GM21367 (cell line): ENCODE data around the gene PLEKHM2.

Experiments
- ATAC-seq: cut with Tn5 transposase; IDR thresholded peaks from one replicate; pipeline ENCODE4 v1.9.1; 2021; ENCODE audit not compliant: unreplicated experiment

PLEKHM2 gene

GRCh38 chr1:15757016-15757543, 73.0 kb downstream of the PLEKHM2 start:
- ATAC-seq: no peak

GRCh38 chr1:15757575-15758342, 73.6 kb downstream of the PLEKHM2 start:
- no peak for ATAC-seq

- no peak for ATAC-seq
These were observed 74.3 kb downstream of the PLEKHM2 start, which contains the start of gene FBLIM1 for GRCh38 chr1:15758343-15758931. Gene FBLIM1, plus strand, starts transcription at chr1:15758795. Its CDS starts 6,189 bp downstream, at chr1:15764984.

DNA sequence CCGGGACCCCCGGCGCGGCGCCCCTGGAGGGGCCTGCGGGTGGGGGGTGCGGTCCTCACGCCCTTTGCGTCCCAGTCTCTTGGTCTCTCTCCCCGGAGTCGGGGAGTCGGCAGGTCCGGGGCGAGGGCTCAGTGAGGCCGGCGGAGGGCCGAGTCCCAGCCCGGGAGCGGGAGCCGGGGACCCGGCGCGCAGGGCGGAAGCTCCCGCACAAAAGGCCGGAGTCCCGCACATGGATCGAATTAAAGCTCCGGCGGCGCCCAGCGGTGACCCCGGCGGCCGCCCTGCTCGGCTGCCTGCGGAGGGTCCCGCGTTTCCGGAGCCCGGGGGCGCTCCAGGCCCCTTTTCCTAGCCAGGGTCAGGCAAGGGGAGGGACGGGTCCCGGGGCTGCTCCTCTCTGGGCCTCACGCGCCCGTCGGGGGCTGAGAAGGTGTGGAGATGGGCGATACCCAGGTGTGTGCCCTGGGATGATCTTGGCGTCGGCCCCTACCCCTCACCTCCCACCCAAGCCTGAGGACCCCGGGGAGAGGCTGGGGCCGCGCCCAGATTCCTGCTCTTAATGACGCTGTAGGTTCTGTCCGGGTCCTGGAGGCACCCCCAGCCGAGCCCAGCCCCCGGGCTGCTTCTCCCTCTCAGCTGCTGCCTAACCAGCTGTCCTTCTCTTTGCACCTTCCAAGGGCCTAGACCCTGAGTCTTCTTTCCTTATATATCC, 75.0 kb downstream of the PLEKHM2 start:
- ATAC-seq: no peak

- ATAC-seq: no peak
These were observed 76.5 kb downstream of the PLEKHM2 start for GRCh38 chr1:15760520-15761211.

- no peak for ATAC-seq
These were observed 77.4 kb downstream of the PLEKHM2 start for GRCh38 chr1:15761366-15762128.

DNA sequence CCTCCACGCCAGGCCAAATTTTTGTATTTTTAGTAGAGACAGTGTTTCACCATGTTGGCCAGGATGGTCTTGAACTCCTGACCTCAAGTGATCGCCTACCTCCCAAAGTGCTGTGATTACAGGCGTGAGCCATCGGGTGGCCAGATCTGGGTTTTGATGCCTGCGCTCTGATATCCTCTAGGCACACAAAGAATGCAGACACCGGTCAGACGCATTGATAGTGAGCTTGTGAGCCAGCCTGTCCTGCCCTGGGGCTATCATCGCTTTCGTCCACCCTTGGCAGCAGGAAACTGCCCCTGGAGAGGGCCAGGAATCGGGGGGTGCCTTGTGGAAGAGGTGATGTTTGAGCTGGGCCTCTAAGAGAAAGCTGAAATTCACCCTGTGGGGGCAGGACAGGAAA, 78.4 kb downstream of the PLEKHM2 start:
- ATAC-seq: no peak

- no peak for ATAC-seq
These were observed 80.2 kb downstream of the PLEKHM2 start for GRCh38 chr1:15764269-15764764.

DNA sequence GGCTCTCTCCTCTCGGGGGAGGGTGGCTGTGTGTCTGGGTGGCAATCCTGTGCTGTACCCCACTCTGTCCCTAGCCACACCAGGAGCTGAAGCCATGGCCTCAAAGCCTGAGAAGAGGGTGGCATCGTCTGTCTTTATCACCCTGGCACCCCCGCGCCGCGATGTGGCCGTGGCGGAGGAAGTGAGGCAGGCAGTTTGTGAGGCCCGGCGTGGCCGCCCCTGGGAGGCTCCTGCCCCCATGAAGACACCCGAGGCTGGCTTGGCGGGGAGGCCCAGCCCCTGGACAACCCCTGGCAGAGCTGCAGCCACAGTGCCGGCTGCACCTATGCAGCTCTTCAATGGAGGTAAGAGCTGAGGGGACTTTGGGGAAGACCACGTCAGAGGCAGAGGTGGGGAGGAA, 80.8 kb downstream of the PLEKHM2 start:
- no peak for ATAC-seq

GRCh38 chr1:15765495-15766194, 81.5 kb downstream of the PLEKHM2 start:
- no peak for ATAC-seq

DNA sequence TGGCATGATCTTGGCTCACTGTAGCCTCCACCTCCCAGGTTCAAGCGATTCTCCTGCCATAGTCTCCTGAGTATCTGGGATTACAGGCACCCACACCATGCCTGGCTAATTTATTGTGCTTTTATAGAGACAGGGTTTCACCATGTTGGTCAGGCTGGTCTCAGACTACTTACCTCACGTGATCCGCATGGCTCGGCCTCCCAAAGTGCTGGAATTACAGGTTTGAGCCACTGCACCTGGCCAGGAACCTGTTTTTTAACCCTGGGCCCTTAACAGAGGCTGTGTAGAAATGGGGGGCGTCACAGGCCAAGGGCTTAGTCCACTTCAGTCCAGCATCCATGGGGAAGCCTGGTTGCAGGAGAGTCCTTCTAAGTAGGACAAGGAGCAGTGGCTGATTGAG, 83.8 kb downstream of the PLEKHM2 start:
- no peak for ATAC-seq

- no peak for ATAC-seq
These were observed 84.3 kb downstream of the PLEKHM2 start for GRCh38 chr1:15768388-15768787.

DNA sequence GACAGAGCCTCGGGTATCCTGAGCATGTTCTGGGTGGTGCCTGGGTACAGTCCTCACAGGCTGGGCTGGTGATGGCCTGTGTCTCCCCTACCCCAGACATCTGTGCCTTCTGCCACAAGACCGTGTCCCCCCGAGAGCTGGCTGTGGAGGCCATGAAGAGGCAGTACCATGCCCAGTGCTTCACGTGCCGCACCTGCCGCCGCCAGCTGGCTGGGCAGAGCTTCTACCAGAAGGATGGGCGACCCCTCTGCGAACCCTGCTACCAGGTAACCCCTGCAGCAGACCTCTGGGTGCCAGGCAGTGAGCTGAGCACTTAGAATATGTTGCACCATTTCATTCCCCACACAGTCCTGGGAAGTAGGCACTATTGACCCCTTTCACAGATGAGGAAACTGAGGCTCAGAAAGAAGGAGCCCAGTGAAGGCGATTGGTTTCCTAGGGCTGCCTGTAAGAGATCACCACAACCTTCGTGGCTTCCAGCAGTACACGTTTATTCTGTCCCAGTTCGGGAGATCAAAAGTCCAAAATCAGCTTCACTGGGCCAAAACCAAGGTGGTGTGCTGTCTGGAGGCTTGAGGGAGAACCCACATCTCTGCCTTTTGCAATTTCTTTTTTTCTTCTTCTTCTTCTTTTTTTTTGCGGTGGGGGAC, 86.3 kb downstream of the PLEKHM2 start:
- ATAC-seq: no peak

DNA sequence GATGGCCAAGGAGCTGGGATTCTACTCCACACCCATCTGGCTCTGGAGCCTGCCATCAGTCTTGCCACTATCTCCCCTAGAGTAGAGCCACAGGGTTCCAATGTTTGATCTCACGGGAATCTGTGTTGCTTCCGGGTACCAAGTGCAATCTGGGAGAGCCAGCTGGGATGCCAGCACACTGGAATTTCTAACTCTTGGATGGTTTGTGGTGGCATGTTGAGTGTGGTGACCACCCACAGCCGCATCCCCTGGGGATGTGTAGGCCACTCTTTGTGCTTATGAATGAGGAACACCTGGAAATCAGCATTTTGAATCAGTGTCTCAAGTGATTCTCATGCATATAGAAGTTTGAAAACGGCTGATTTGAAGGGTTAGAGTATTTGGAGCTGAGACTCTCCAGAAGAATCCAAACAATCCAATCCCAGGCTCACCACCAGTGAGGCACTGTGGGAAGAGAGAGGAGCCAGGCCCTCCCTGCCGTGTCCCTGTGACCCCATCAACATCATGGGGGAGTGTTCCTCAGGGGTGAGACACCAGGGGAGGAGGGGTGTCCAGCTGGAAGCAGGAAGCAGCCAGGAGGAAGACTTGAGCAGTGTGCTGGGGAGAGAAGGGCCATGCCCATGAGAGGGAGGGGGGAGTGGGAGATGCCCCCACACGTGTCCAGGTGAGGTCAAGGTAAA, 87.9 kb downstream of the PLEKHM2 start:
- no peak for ATAC-seq

GRCh38 chr1:15775706-15776105, 91.6 kb downstream of the PLEKHM2 start:
- ATAC-seq: no peak

DNA sequence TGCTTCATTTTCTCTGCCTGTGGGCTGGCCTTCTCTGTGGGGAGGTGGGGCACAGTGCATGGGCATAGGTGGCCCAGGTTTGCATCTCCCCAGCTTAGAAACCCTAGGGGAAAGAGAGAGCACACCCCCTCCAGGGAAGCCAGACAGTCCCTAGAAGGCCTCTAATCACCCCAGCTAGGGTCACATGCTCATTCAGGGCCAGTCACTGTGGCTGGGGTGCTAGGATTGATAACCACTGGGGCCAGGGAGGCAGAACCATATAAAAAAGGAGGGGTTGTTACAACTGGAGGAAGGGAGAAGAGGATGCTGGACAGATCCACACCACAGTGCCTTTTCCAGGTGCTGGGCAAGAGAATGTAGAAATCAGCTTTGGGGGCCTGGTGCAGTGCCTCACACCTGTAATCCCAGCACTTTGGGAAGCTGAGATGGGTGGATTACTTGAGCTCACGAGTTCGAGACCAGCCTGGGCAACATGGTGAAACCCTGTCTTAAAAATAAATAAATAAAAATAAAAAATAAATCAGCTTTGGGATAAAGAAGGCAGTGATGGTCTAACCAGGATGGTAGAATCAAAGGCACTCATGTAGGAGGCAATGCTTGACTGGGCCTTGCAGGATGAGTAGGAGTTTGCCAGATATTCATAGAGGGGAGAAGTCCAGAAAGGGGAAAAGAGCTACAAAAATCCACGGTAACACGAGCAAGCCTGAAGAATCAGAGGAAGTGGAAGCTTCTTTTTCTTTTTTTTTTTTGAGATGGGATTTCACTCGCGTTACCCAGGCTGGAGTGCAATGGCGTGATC, 94.0 kb downstream of the PLEKHM2 start:
- ATAC-seq: no peak
